Endothelial cell of umbilical vein (primary cell): ENCODE measurements around the gene ABTB2. TPM values are rescaled to one million over a fixed set of nuclear protein-coding genes. Genes with fewer than 3 reads are reported as not detected.

Source experiments
- BruUV-seq: library from RNA; stranded (reverse); fragments of 400-500 nt; replicated peaks from 2 replicates; lab custom pipeline; 2021; lab: Mats Ljungman, UMichigan
- CTCF ChIA-PET: fragments of 300-600, 350-600 bp; sonication (Branson Sonifier 250); formaldehyde crosslinking; loops from one replicate; lab custom pipeline; 2021; ENCODE audit warnings: antibody characterized with exemption, inconsistent platforms; lab: Charles Lee
- POLR2A ChIA-PET: fragments of 300-600, 350-600 bp; sonication (Branson Sonifier 250); formaldehyde crosslinking; loops from one replicate; lab custom pipeline; 2021; ENCODE audit warnings: antibody characterized with exemption, inconsistent platforms; lab: Charles Lee
- DNase-seq: peaks from one replicate; pipeline ENCODE4 v3.0.0-alpha.2; 2011; ENCODE audit warnings: low read depth, low spot score
- FAIRE-seq: peaks from 2 replicates; lab custom pipeline; 2011; peaks lifted over from hg19 to GRCh38; lab: Jason Lieb, UNC
- H2AFZ ChIP-seq: 2 replicates; pipeline ENCODE4 v1.6.0; 2012; ENCODE audit warnings: low read depth, low read length, control low read depth, inconsistent platforms
- H3K27ac ChIP-seq: 2 replicates; pipeline ENCODE4 v1.5.1; 2011; ENCODE audit warnings: low read depth, mild to moderate bottlenecking, control low read depth, low read length, moderate library complexity; ENCODE audit not compliant: insufficient read depth
- H3K27me3 ChIP-seq, 2 experiments: 2 replicates each; pipeline versions ENCODE4 v1.6.0 to v1.6.1; 2011; ENCODE audit warnings: low read length in 2 of 2, mixed read lengths in 1 of 2; ENCODE audit not compliant: control insufficient read depth in 2 of 2, insufficient read depth in 2 of 2
- H3K36me3 ChIP-seq, 2 experiments: 2 replicates in 1 of 2; 3 replicates in 1 of 2; pipeline ENCODE4 v1.5.1; 2011; ENCODE audit warnings: low read length in 2 of 2, mild to moderate bottlenecking in 1 of 2, moderate library complexity in 1 of 2; ENCODE audit not compliant: control insufficient read depth in 2 of 2, insufficient read depth in 2 of 2; ENCODE audit errors: extremely low read depth in 1 of 2
- H3K4me1 ChIP-seq: 3 replicates; pipeline ENCODE4 v1.5.1; 2011; ENCODE audit warnings: mild to moderate bottlenecking, low read length; ENCODE audit not compliant: control insufficient read depth, insufficient read depth; ENCODE audit errors: extremely low read depth
- H3K4me2 ChIP-seq: 2 replicates; pipeline ENCODE4 v1.6.1; 2011; ENCODE audit warnings: low read length, control low read depth, mixed read lengths; ENCODE audit not compliant: insufficient read depth
- H3K4me3 ChIP-seq, 3 experiments: fragments of 200-600 bp in 1 of 3; sonication (generic), shearing (Covaris generic) in 1 of 3; replicated peaks in 1 of 3; 2 replicates each; pipeline ENCODE4 v1.5.1; 2011 to 2016; ENCODE audit warnings: control low read depth in 3 of 3, low read length in 3 of 3, mild to moderate bottlenecking in 2 of 3, inconsistent platforms in 1 of 3, low read depth in 1 of 3, moderate library complexity in 1 of 3; ENCODE audit not compliant: insufficient read depth in 1 of 3
- H3K79me2 ChIP-seq: 2 replicates; pipeline ENCODE4 v1.6.0; 2012; ENCODE audit warnings: low read length, inconsistent platforms; ENCODE audit not compliant: control insufficient read depth, insufficient read depth
- H3K9ac ChIP-seq: replicated peaks from 2 replicates; pipeline ENCODE3; 2011; ENCODE audit warnings: low read length, control low read depth; ENCODE audit not compliant: insufficient read depth; ENCODE audit errors: extremely low read depth
- H3K9me1 ChIP-seq: replicated peaks from 3 replicates; pipeline ENCODE4 v1.6.0; 2011; ENCODE audit warnings: mild to moderate bottlenecking, low read length; ENCODE audit not compliant: control insufficient read depth, insufficient read depth; ENCODE audit errors: extremely low read depth
- H3K9me3 ChIP-seq: replicated peaks from 2 replicates; pipeline ENCODE4 v1.5.1; 2012; ENCODE audit warnings: low read length, inconsistent platforms; ENCODE audit not compliant: control insufficient read depth, insufficient read depth
- H4K20me1 ChIP-seq: replicated peaks from 2 replicates; pipeline ENCODE3; 2011; ENCODE audit warnings: mild to moderate bottlenecking, low read length; ENCODE audit not compliant: control insufficient read depth, insufficient read depth; ENCODE audit errors: extremely low read depth
- CTCF ChIP-seq, 2 donors: IDR thresholded peaks; 1 replicate in 1 of 2; 2 replicates in 1 of 2; pipeline ENCODE4 v1.5.1; 2011; ENCODE audit warnings: low read length in 2 of 2, mild to moderate bottlenecking in 2 of 2, moderate library complexity in 2 of 2, control low read depth in 1 of 2, inconsistent platforms in 1 of 2, low read depth in 1 of 2; ENCODE audit not compliant: insufficient read depth in 1 of 2; ENCODE audit errors: extremely low read depth in 1 of 2
- EZH2 ChIP-seq: IDR thresholded peaks from 2 replicates; pipeline ENCODE4 v1.6.1; 2012; ENCODE audit warnings: borderline replicate concordance, low read depth, mild to moderate bottlenecking, moderate library complexity, low read length, inconsistent platforms; ENCODE audit not compliant: severe bottlenecking
- FOS ChIP-seq: IDR thresholded peaks from 2 replicates; pipeline ENCODE4 v1.6.1; 2011; ENCODE audit warnings: mild to moderate bottlenecking, low read length, moderate library complexity, borderline replicate concordance; ENCODE audit not compliant: insufficient read depth
- GATA2 ChIP-seq: IDR thresholded peaks from 2 replicates; pipeline ENCODE4 v1.7.0; 2011; ENCODE audit warnings: low read depth, mild to moderate bottlenecking, moderate library complexity, mixed read lengths, low read length; ENCODE audit not compliant: insufficient read length, insufficient read depth
- JUN ChIP-seq: IDR thresholded peaks from 2 replicates; pipeline ENCODE4 v1.6.1; 2011; ENCODE audit warnings: borderline replicate concordance, low read depth; ENCODE audit not compliant: insufficient read length, insufficient read depth
- MYC ChIP-seq: IDR thresholded peaks from one replicate; pipeline ENCODE4 v1.6.1; 2011; ENCODE audit warnings: mild to moderate bottlenecking, low read depth, low read length
- POLR2A ChIP-seq: IDR thresholded peaks from 2 replicates; pipeline ENCODE4 v1.6.1; 2012; ENCODE audit warnings: low read depth, mild to moderate bottlenecking, control low read depth, low read length
- dilution Hi-C: fragments of 300-500 bp; cut with MboI; formaldehyde crosslinking; loops from one replicate; pipeline ENCODE4 v1.15.0; 2019; ENCODE audit warnings: low sequenced_read_pairs; ENCODE audit not compliant: extremely low pct_ligation_motif_present
- intact Hi-C: fragments of 100-400 bp; cut with micrococcal nuclease; formaldehyde crosslinking; loops from one replicate; pipeline ENCODE4 v1.10.0; 2022
- polyA plus RNA-seq, 4 experiments: library from polyadenylated mRNA; depleted of rRNA in 3 of 4; stranded (reverse) in 3 of 4; unstranded in 1 of 4; fragments of >200 nt; gene quantifications; 2 replicates each; pipeline versions ENCODE4 v1.2.1 to v1.2.3, GENCODE V29; 2011 to 2012; ENCODE audit warnings: missing spikeins in 1 of 4
- total RNA-seq: library from RNA; stranded (reverse); gene quantifications from 2 replicates; pipeline ENCODE4 v1.2.3, GENCODE V29; 2021
- TF ChIP-seq, protein P1 (sequence below): IDR thresholded peaks from 2 replicates; pipeline ENCODE4 v1.6.1; 2011; ENCODE audit not compliant: insufficient read depth, insufficient read length

ABTB2 gene
- total and polyA plus RNA-seq, 2 donors (not counting 3 experiments of a cell fraction or from before 2014, with no cell fraction given) = 0.11 to 0.14 TPM

DNA sequence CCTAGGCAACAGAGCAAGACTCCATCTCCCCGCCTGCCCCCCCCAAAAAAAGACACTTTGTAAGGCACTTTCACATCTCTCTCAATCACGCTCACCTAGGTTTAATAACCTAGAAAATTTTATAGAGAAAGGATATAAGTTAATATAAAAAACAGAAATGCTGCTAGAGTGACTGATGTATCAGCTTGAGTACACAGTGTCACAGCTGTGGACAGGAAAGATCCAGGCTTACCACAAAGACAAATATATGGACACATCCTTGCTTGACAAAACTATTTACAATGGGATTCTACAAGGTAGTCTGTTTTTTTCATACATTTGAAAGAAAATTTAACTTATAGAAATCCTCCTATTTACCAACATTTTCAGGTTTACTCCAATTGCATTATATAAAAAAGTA lies 96.7 kb downstream of the ABTB2 start:
- intact Hi-C loops (no loop called here), dilution Hi-C loops (no loop called here)
- Histone ChIP-seq H3K4me1 (no peaks in the 10 kb centered on the region), H4K20me1 (no peaks in the 10 kb centered on the region), H3K27ac (no peak overlapping the region), H3K79me2 (no peaks in the 10 kb centered on the region), H3K9me3 (no peaks in the 10 kb centered on the region), H3K4me3 (no peak overlapping the region), H2AFZ (no peak overlapping the region), H3K9ac (no peak overlapping the region), H3K4me2 (no peak overlapping the region), H3K36me3 (no peaks in the 10 kb centered on the region), H3K9me1 (no peaks in the 10 kb centered on the region), H3K27me3 (no peaks in the 10 kb centered on the region)
- TF ChIP-seq, protein P1, sequence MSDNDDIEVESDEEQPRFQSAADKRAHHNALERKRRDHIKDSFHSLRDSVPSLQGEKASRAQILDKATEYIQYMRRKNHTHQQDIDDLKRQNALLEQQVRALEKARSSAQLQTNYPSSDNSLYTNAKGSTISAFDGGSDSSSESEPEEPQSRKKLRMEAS = no peak
- TF ChIP-seq CTCF (IDR thresholded peaks at IDR 0.05; ENCODE audit: extremely low read depth in 1 of 2, insufficient read depth in 1 of 2, low read depth in 1 of 2, low read length in 2 of 2) = no peak
- TF ChIP-seq GATA2 = no peak
- no peak for TF ChIP-seq POLR2A
- TF ChIP-seq MYC = no peak
- no peak for TF ChIP-seq FOS
- no peak for TF ChIP-seq JUN
- TF ChIP-seq EZH2 = no peak
- no peak for DNase-seq
- CTCF ChIA-PET = no interaction called here
- POLR2A ChIA-PET = no interaction called here
- no TSS peak for BruUV-seq
- no peak for FAIRE-seq
